A673 (cell line): Measurements from ENCODE around the gene SMKR1.

Experiments
- EZH2 ChIP-seq: fragments of 200-600 bp; sonication (generic); IDR thresholded peaks from 2 replicates; pipeline ENCODE4 v1.6.1; 2017; ENCODE audit warnings: borderline replicate concordance, low read depth, mild to moderate bottlenecking, mixed read lengths, antibody characterized with exemption, low read length; ENCODE audit not compliant: poor library complexity, severe bottlenecking
- TF ChIP-seq, protein P1 (sequence below): fragments of 300-800, 200-600 bp; sonication (generic); conservative IDR thresholded peaks from 2 replicates; pipeline ENCODE4 v1.5.1; 2017; ENCODE audit warnings: low read depth, mild to moderate bottlenecking, antibody characterized with exemption, low read length, moderate library complexity, mixed read lengths

DNA sequence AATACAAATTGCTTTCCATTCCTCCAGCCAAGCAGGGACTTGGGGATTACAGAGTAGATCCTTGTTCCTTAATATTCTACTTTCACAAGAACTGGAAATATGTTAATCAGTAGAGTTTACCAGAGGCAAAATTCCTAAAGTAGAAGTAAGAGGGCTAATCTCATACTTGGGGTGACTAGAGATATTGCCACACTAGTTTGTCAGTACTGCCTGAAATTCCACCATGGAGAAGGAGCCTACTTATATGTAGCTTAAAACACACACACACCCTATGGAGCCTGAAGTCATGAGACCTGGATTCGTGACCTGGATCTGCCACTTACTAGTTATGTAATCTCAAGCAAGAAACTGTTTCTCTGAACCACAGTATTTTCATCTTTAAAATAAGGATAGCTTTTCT, 34.2 kb upstream of the SMKR1 start:
- TF ChIP-seq, protein P1, sequence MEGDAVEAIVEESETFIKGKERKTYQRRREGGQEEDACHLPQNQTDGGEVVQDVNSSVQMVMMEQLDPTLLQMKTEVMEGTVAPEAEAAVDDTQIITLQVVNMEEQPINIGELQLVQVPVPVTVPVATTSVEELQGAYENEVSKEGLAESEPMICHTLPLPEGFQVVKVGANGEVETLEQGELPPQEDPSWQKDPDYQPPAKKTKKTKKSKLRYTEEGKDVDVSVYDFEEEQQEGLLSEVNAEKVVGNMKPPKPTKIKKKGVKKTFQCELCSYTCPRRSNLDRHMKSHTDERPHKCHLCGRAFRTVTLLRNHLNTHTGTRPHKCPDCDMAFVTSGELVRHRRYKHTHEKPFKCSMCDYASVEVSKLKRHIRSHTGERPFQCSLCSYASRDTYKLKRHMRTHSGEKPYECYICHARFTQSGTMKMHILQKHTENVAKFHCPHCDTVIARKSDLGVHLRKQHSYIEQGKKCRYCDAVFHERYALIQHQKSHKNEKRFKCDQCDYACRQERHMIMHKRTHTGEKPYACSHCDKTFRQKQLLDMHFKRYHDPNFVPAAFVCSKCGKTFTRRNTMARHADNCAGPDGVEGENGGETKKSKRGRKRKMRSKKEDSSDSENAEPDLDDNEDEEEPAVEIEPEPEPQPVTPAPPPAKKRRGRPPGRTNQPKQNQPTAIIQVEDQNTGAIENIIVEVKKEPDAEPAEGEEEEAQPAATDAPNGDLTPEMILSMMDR = no peak
- TF ChIP-seq EZH2 = no peak
